HepG2 (cell line): ENCODE results near the gene KCNK18. TPM values are rescaled to one million over a fixed set of nuclear protein-coding genes. Genes with fewer than 3 reads are reported as not detected.

Source experiments
- ATAC-seq: fragments of 200-7000 bp; cut with Tn5 transposase; 3 replicates; pipeline ENCODE4 v1.9.1; 2020; ENCODE audit warnings: mild to moderate bottlenecking, moderate library complexity
- BruUV-seq: library from RNA; stranded (reverse); fragments of 400-500 nt; replicated peaks from 2 replicates; lab custom pipeline; 2021; lab: Mats Ljungman, UMichigan
- CTCF ChIA-PET: fragments of 300-600 bp; formaldehyde crosslinking; extraction: SDS; loops from one replicate; lab custom pipeline; 2021; ENCODE audit warnings: low total read pairs, inconsistent platforms, low intra/inter-chr PET ratio; lab: Yijun Ruan, JAX
- POLR2A ChIA-PET: fragments of 350-600 bp; sonication (Branson Sonifier 250); formaldehyde crosslinking; loops from one replicate; lab custom pipeline; 2020; ENCODE audit warnings: antibody characterized with exemption, inconsistent platforms; lab: Yijun Ruan, JAX
- DNase-seq: peaks from one replicate; pipeline ENCODE4 v3.0.0-alpha.2; 2015; ENCODE audit warnings: low spot score
- FAIRE-seq: peaks from 3 replicates; lab custom pipeline; 2011; peaks lifted over from hg19 to GRCh38; lab: Jason Lieb, UNC
- H2AFZ ChIP-seq: one replicate; pipeline ENCODE4 v1.6.1; 2011; ENCODE audit warnings: low read length, inconsistent platforms
- H3K27ac ChIP-seq: fragments of 300-600 bp; 3 replicates; pipeline ENCODE4 v1.8.0; 2011; ENCODE audit warnings: mixed run types, mild to moderate bottlenecking, mixed read lengths, low read length, inconsistent platforms; ENCODE audit not compliant: insufficient read depth; ENCODE audit errors: extremely low read length
- H3K27me3 ChIP-seq, 2 experiments: fragments of 200-600 bp in 1 of 2; 2 replicates in 1 of 2; 3 replicates in 1 of 2; pipeline versions ENCODE4 v1.6.0 to v1.8.0; 2011; ENCODE audit warnings: low read length in 2 of 2, mild to moderate bottlenecking in 2 of 2, moderate library complexity in 2 of 2, inconsistent platforms in 1 of 2; ENCODE audit not compliant: insufficient read depth in 2 of 2, control insufficient read depth in 1 of 2
- H3K36me3 ChIP-seq, 2 experiments: fragments of 200-600 bp in 1 of 2; replicated peaks in 1 of 2; 2 replicates in 1 of 2; 3 replicates in 1 of 2; pipeline versions ENCODE4 v1.5.1 to v1.8.0; 2011; ENCODE audit warnings: low read length in 2 of 2, inconsistent platforms in 1 of 2; ENCODE audit not compliant: insufficient read depth in 2 of 2, control insufficient read depth in 1 of 2
- H3K4me1 ChIP-seq: 2 replicates; pipeline ENCODE4 v1.5.1; 2012; ENCODE audit warnings: low read length, inconsistent platforms; ENCODE audit not compliant: insufficient read depth
- H3K4me2 ChIP-seq: 2 replicates; pipeline ENCODE4 v1.6.0; 2011; ENCODE audit warnings: low read depth, low read length, inconsistent platforms
- H3K4me3 ChIP-seq, 3 experiments: fragments of 200-600 bp in 1 of 3; sonication (generic), shearing (Covaris generic) in 1 of 3; replicated peaks in 1 of 3; 2 replicates each; pipeline ENCODE4 v1.5.1; 2011 to 2016; ENCODE audit warnings: low read length in 3 of 3, inconsistent platforms in 2 of 3, low read depth in 2 of 3, mild to moderate bottlenecking in 2 of 3, control low read depth in 1 of 3, mixed read lengths in 1 of 3; ENCODE audit not compliant: insufficient read depth in 1 of 3
- H3K79me2 ChIP-seq: one replicate; pipeline ENCODE4 v1.6.1; 2011; ENCODE audit warnings: low read length, inconsistent platforms; ENCODE audit not compliant: insufficient read depth
- H3K9ac ChIP-seq: 2 replicates; pipeline ENCODE4 v1.6.0; 2011; ENCODE audit warnings: mild to moderate bottlenecking, low read depth, low read length, inconsistent platforms; ENCODE audit not compliant: insufficient read depth
- H3K9me3 ChIP-seq: 2 replicates; pipeline ENCODE4 v1.5.1; 2012; ENCODE audit warnings: mild to moderate bottlenecking, low read length
- H4K20me1 ChIP-seq: 2 replicates; pipeline ENCODE4 v1.6.0; 2011; ENCODE audit warnings: inconsistent platforms, mild to moderate bottlenecking, low read length, moderate library complexity; ENCODE audit not compliant: insufficient read depth
- CBX2 ChIP-seq, 2 experiments: fragments of 200-600 bp in 1 of 2; sonication (generic); formaldehyde crosslinking in 1 of 2; IDR thresholded peaks; 2 replicates each; pipeline versions ENCODE4 v1.7.0 to v1.8.1; 2018 to 2022; ENCODE audit warnings: low read depth in 2 of 2, low read length in 1 of 2, mild to moderate bottlenecking in 1 of 2, missing genetic modification reagents in 1 of 2
- IRF1 ChIP-seq: sonication (generic); formaldehyde crosslinking; IDR thresholded peaks from 2 replicates; pipeline ENCODE4 v1.4.0; 2020; ENCODE audit warnings: low read depth, mild to moderate bottlenecking, missing genetic modification reagents
- KLF12 ChIP-seq: sonication (generic); formaldehyde crosslinking; IDR thresholded peaks from 2 replicates; pipeline ENCODE4 v1.4.0; 2020; ENCODE audit warnings: missing genetic modification reagents, borderline replicate concordance
- ONECUT2 ChIP-seq: sonication (generic); formaldehyde crosslinking; IDR thresholded peaks from 2 replicates; pipeline ENCODE4 v1.4.0; 2020; ENCODE audit warnings: missing genetic modification reagents
- PHB2 ChIP-seq: fragments of 450-650 bp; IDR thresholded peaks from 2 replicates; pipeline ENCODE4 v1.6.1; 2018; ENCODE audit not compliant: partially characterized antibody
- SIN3A ChIP-seq: IDR thresholded peaks from 2 replicates; pipeline ENCODE4 v1.6.1; 2011; ENCODE audit warnings: low read depth, mild to moderate bottlenecking, control low read depth, low read length, borderline replicate concordance
- SP2 ChIP-seq: sonication (generic); formaldehyde crosslinking; IDR thresholded peaks from 2 replicates; pipeline ENCODE4 v1.5.1; 2020; ENCODE audit warnings: mild to moderate bottlenecking, missing genetic modification reagents
- ZBTB14 ChIP-seq: sonication (generic); formaldehyde crosslinking; IDR thresholded peaks from 2 replicates; pipeline ENCODE4 v1.4.0; 2020; ENCODE audit warnings: missing genetic modification reagents
- ZNF550 ChIP-seq: sonication (generic); formaldehyde crosslinking; IDR thresholded peaks from 2 replicates; pipeline ENCODE4 v1.4.0; 2020; ENCODE audit warnings: mild to moderate bottlenecking, missing genetic modification reagents, borderline replicate concordance
- ZNF557 ChIP-seq: sonication (generic); formaldehyde crosslinking; IDR thresholded peaks from 2 replicates; pipeline ENCODE4 v1.4.0; 2020; ENCODE audit warnings: missing genetic modification reagents
- ZNF746 ChIP-seq: sonication (generic); formaldehyde crosslinking; IDR thresholded peaks from 2 replicates; pipeline ENCODE4 v1.8.0; 2022; ENCODE audit warnings: mild to moderate bottlenecking, missing genetic modification reagents
- WGBS: methylation state at CpG from one replicate; pipeline ENCODE4 v1.1.6; 2017; ENCODE audit warnings: low lambda C conversion rate; 5-methylcytosine and 5-hydroxymethylcytosine counted together
- in situ Hi-C: cut with HindIII; loops from 2 replicates; pipeline ENCODE4 v1.10.0; 2017; ENCODE audit warnings: low pct_unique_long_range_greater_than_20kb; ENCODE audit not compliant: extremely low pct_ligation_motif_present
- intact Hi-C: fragments of 100-400 bp; cut with micrococcal nuclease; formaldehyde crosslinking; loops from one replicate; pipeline ENCODE4 v1.10.0; 2022; ENCODE audit not compliant: unreplicated experiment
- polyA plus RNA-seq, 8 experiments: library from polyadenylated mRNA; depleted of rRNA in 3 of 8; stranded (reverse) in 7 of 8; unstranded in 1 of 8; fragments of >200 nt; fragmentation: Illumina TruSeq in 4 of 8; extraction: Trizol in 4 of 8; gene quantifications; 2 replicates each; pipeline versions ENCODE4 v1.2.1 to v1.2.3, GENCODE V29; 2011 to 2016; ENCODE audit warnings: low read depth in 4 of 8, missing spikeins in 1 of 8, mixed read lengths in 1 of 8; ENCODE audit not compliant: insufficient read depth in 1 of 8
- total RNA-seq, 5 experiments: library from RNA; depleted of rRNA; stranded (reverse); fragments of >200 nt; fragmentation: Illumina TruSeq; extraction: Trizol; gene quantifications; 2 replicates each; pipeline ENCODE4 v1.2.3, GENCODE V29; 2016; ENCODE audit warnings: low read depth in 1 of 5

KCNK18 gene
- total and polyA plus RNA-seq, 2 of the 13 experiments (the other 11 are each of a cell fraction or from before 2014, with no cell fraction given), result not detected

- POLR2A ChIA-PET, result no interaction called here
- 24% methylated on average over 6 of the region's 6 CpGs for WGBS
Measured at GRCh38 chr10:117249493-117250093, 52.3 kb downstream of the KCNK18 start.

GRCh38 chr10:117250411-117250810 is 53.1 kb downstream of the KCNK18 start:
- Histone ChIP-seq H3K9ac (no peak overlapping the region), H3K27ac (no peak overlapping the region), H3K4me3 (no peak overlapping the region), H3K79me2 (no peaks in the 10 kb centered on the region), H4K20me1 (no peaks in the 10 kb centered on the region), H3K36me3 (no peaks in the 10 kb centered on the region), H3K27me3 (peaks cover 2 to 38% of the 10 kb centered on the region in 2 experiments), H2AFZ (no peak overlapping the region), H3K4me1 (peaks cover 17% of the 10 kb centered on the region), H3K4me2 (no peak overlapping the region), H3K9me3 (no peaks in the 10 kb centered on the region)
- no peak for DNase-seq
- WGBS, result 25% methylated on average over 4 of the region's 7 CpGs
- FAIRE-seq, result no peak
- TF ChIP-seq PHB2 (no peak), SP2 (CRISPR knock-in tag) (no peak), ZBTB14 (CRISPR knock-in tag) (no peak), IRF1 (no peak), ZNF557 (no peak), CBX2 (IDR thresholded peaks at IDR 0.05; ENCODE audit: low read depth, low read length) (no peak), CBX2 (CRISPR knock-in tag; IDR thresholded peaks at IDR 0.05; ENCODE audit: low read depth) (no peak), ZNF550 (no peak), KLF12 (CRISPR knock-in tag) (no peak), ZNF746 (no peak)
- ChIA-PET POLR2A (no interaction called here), CTCF (no interaction called here)
- in situ Hi-C loops (no loop called here), intact Hi-C loops (no loop called here)
- no TSS peak for BruUV-seq
- ATAC-seq, result no peak

More at GRCh38 chr10:117249493-117250093, 52.3 kb downstream of the KCNK18 start:
- no peak for ATAC-seq
- intact Hi-C loops (no loop called here), in situ Hi-C loops (no loop called here)
- Histone ChIP-seq H3K4me2 (no peak overlapping the region), H3K27ac (no peak overlapping the region), H3K36me3 (no peaks in the 10 kb centered on the region), H3K4me1 (peaks cover 9% of the 10 kb centered on the region), H3K27me3 (peaks cover 3 to 45% of the 10 kb centered on the region in 2 experiments), H2AFZ (no peak overlapping the region), H4K20me1 (no peaks in the 10 kb centered on the region), H3K9ac (no peak overlapping the region), H3K9me3 (no peaks in the 10 kb centered on the region), H3K79me2 (no peaks in the 10 kb centered on the region), H3K4me3 (no peak overlapping the region)
- no peak for FAIRE-seq
- no peak for TF ChIP-seq SIN3A
- TF ChIP-seq ONECUT2 (CRISPR knock-in tag), result no peak
- CTCF ChIA-PET, result no interaction called here
- no TSS peak for BruUV-seq
- no peak for DNase-seq
